K562 treated with DMSO at 1 percent for 12 hours (cell line): ENCODE results near the gene MICU1. TPM values are rescaled to one million over a fixed set of nuclear protein-coding genes. Genes with fewer than 3 reads are reported as not detected.

Experiments used
- total RNA-seq: library from RNA; unstranded; fragments of 300-600 nt; gene quantifications from 2 replicates; pipeline ENCODE4 v1.2.3, GENCODE V29; 2022; ENCODE audit not compliant: insufficient read depth

The MICU1 gene, protein sequence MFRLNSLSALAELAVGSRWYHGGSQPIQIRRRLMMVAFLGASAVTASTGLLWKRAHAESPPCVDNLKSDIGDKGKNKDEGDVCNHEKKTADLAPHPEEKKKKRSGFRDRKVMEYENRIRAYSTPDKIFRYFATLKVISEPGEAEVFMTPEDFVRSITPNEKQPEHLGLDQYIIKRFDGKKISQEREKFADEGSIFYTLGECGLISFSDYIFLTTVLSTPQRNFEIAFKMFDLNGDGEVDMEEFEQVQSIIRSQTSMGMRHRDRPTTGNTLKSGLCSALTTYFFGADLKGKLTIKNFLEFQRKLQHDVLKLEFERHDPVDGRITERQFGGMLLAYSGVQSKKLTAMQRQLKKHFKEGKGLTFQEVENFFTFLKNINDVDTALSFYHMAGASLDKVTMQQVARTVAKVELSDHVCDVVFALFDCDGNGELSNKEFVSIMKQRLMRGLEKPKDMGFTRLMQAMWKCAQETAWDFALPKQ
- 57.0 and 101 TPM in 2 replicates for total RNA-seq

DNA sequence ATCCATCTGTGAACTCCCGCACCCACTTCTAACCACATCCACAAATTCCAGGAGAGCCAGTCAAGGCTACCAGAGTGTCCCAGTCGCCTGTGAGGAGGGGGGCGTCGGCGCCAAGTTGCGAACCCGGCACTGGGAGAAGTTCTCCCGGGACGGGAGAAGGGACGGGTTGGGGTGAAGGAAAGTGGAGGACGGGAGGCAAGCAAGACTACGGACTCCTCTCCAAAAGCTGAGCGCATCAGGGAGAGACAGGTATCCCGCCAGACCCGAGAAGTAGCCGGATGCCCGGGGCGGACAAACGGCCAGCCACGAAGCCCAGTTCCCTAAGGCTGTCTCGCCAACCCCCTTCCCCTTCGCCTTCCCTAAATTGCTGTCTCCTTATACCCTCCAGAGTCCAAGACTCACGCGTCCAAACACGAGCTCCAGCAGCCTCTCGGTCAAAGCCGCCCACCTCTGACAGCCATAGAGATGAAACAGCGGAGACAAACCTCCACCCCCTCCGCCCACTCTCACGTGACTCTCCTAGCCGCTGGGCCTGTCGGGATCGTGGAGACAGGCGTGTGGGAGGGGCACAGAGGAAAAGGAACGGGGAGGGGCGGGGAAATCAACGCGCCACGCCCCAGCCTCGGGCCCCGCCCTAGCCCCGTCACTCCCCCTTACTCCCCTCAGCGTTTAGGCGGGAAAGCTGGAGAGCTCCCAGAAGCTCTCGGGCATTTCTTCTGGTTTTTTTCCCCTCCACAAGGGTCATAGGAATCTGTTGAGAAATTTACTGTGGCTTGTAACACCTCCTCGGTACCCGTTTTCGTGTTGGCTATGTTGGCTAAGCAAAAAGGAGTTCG lies at the start of gene MICU1:
Gene MICU1, minus strand, starts transcription at position 472 of the 836 bp plus-strand sequence. CDS start 59,286 bp downstream, outside the sequence.

DNA sequence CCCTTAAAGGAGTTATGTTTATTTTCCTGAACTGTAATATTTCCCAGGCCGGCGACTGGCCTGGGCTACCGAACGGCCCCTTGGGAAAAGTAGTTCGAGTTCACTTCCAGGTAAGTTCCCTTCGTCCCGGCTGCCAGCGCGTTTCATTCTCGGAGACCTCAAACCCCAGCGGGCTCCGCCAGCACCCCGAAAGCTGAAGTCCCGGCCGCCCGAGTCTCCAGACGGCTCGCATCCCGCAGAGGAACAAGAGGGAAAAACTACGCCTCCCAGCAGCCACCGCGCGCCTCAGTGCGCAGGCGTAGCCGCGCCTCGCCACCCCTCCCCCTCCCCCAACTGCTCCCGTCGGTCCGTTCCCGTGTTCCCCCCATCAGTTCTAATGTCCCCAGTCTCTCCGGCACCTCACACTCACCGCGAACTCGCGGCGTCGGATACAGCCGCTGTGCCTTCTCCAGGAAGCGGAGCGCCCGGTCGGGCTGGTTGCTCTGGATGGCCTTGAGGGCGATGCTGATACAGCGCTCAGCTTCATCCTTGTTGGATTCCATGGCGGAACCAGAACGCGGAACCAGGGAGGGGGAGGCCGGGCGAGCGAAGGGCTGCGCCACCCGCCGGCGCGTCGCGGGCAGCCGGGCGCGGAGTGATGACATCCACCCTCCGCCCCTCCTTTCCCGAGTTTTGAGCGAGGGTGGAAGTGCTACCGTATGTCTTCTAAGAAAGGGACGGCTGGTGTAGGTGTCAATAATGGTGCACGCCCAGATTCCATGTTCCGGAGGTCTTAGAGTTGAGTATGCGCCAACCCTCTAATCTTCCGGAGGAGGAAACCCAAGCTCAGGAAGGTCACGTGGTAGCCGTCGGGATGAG lies 271.3 kb downstream of the MICU1 start, which contains the start of gene DNAJB12:
Gene DNAJB12, minus strand, starts transcription at position 564 of the 858 bp plus-strand sequence. Its CDS starts 22 bp downstream, at position 542.

Other genes starting within 250 kb of the MICU1 start
- gene MCU, start 66.1 kb upstream of the MICU1 start, total RNA-seq: 13.2 and 28.9 TPM in 2 replicates